Central memory CD4-positive, alpha-beta T cell (primary cell): ENCODE measurements around the gene SEMA6B.

ENCODE experiments used
- DNase-seq: peaks from one replicate; pipeline ENCODE4 v3.0.0; 2022

SEMA6B gene

DNA sequence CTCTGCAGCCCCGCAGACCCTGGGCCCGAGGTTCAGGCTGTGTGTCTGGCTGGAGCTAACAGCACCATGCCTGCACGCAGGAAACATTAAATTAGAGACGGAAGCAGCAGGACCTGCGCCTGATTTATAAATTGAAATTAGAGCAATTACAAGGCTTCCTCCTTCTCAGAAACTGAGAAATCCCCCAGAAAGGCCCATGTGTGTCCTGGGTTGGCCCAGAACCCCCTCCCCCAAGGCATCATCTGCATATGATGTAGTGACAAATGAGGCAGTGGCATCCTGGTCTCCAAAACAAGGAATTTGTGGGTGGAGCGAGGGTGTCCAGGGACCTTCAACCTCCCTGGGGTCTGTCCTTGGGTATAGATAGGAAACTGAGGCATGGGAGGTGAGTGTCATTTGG, 27.2 kb upstream of the SEMA6B start:
- no peak for DNase-seq

GRCh38 chr19:4586245-4586644, 26.8 kb upstream of the SEMA6B start:
- no peak for DNase-seq

- no peak for DNase-seq
Observed at GRCh38 chr19:4585556-4585955, 26.1 kb upstream of the SEMA6B start.

DNA sequence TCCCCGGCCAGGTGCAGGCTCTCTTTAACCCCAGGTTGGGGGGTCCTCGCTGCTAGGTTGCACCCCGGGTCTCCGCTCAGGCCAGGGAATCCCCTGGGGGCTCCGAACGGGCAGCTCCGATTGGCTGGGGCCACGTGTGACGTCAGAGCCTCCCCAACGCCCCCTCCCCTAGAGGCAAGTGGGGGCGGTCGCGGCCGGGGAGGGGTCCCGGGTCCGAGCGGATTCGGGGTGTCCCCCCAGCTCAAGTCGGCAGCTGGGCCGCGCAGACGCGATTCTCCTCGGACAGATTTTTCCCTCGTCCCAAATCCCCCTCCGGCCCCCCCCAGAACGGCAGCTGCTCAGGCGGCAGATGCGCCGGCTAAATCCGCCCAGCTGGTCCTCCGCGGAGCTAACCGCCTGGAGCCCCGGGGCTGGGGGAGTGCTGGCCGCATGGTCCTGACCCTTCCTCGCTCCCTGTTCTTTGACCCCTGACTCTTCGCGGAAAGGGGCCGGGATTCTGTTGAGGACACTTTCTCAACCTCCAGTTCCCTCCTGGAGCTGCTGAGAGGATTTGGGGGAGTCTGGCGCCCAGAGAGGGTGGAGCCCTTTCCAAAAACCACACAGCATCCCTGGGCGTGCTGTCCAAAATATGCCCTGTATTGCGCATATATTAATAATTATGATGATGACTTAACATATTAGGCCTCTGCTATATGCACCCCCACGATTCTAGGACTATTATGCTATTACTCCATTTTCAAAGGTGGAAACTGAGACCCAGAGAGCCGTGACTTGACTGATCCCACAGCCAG, 25.4 kb upstream of the SEMA6B start:
- no peak for DNase-seq

DNA sequence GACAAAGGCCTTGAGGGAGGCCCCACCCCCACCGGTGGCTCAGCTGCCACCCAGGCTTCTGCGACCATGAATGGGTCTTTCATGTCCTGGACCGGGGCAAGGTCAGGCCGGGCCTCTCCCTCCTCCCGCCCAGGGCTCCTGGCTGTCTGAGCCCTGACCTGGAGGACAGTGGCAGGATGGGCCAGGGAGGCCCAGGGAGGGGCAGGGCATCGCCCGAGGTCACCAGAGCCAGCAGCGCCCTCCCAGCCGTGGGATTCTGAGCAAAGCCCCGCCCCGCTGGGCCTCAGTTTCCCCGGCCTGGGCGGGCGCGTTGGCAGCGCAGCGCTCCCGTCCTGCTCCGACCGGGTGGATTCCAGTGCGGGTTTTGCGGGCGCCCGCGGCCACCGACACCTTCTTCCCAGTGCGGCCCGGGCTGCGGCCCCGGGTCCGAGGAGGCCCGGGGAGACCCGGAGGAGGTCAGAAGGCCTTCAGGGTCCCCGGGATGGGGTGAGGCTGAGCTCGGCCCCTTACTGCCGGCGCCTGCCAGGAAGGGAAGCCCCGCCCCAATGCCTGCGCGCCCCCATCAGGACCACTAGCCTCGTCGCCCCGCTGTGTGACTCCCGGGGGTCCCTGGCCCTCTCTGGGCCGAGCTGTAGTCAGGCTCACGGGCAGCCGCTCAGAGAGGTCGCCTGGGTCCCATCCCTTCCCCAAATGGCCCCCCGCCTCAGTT, 24.6 kb upstream of the SEMA6B start:
- DNase-seq = no peak

GRCh38 chr19:4582980-4583842, 23.7 kb upstream of the SEMA6B start:
- no peak for DNase-seq

DNA sequence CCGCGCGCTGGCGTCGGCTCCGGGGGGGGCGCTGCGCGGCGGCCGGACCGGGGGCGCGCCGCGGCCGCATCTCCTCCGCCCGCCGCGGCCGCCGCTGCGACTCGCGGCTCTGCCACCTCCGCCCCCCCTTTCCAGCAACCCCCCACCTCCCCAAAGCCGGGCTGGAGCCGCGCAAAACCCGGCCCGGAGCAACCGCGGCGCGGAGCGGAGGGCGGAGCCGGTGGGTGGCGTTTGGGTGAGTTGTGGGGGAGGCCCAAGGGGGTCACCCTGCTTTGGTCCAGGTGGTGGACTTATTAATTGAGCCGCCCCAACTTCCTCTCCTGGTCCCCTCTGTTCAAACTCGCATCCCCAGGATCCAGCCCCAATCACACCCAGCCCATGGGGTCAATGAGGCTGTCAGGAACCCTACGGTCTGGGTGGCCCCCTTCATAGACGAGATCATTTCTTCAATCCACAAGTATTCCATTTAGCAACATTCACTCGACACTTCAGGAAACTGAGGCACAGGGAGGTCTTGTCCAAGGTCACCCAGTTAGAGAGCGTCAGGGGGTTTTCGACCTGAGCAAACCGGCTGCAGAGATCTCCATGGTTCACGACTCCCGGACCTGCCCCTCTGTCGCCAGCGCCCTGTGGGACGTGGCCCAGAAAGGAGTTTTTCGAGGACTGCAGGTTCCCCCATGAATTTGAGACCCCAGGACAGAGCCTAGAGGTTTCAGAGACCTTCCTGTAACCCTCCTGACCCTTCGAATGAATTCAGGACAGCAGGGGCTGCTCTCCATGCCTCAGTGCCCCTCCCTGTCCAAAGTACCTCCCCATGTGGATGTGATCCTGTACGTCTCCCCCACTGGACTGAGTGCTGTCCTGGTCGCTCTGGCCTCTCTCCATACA, 22.4 kb upstream of the SEMA6B start:
- DNase-seq = no peak

- no peak for DNase-seq
Observed at GRCh38 chr19:4580961-4581665, 21.6 kb upstream of the SEMA6B start.

- no peak for DNase-seq
Observed at GRCh38 chr19:4580021-4580901, 20.8 kb upstream of the SEMA6B start.

GRCh38 chr19:4579389-4579788, 19.9 kb upstream of the SEMA6B start:
- no peak for DNase-seq

- DNase-seq = no peak
Observed at GRCh38 chr19:4578552-4579248, 19.2 kb upstream of the SEMA6B start.

GRCh38 chr19:4577020-4577782, 17.7 kb upstream of the SEMA6B start:
- DNase-seq = no peak

DNA sequence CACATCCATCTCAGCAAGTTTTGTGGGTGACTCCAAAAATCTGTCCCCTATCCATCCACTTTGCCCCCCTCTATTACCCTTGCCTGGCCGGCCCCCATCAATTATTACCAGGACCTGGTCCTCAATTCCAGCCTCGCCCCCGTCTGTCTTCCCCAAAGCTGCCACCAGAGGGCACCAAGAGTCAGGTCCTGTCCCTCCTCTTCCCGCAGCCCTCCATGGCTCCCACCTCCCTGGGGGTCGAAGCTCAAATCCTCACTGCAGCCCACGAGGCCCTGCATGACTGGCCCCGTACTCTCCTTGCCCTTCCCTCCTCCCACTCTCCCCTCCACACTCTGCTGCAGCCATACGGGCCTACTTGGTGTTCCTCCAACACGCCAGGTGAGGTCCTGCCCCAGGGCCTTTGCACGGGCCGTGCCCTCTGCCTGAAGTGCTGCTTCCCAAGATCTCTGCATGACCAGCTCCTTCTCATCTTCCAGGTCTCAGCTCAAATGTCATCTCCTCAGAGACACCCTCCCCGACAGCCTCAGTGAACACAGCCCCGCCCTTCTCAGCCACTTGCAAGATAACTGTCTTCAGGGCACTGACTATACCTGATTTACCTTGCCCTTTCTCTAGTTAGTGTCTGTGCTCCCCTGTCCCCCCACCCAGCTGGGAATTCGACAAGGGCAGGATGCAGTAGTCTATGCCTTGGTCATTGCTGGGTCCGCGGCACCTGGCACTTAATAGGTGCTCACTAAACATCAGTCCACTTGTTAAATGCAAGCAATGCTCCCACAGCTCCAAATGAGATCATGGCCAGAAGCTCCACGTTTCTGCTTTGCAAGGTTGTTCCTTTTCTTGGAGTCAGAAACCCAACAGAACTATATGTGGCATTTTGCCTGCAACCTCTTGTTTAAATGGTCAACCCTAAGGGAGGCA, 16.8 kb upstream of the SEMA6B start:
- DNase-seq = peak; percentile 50

- DNase-seq = no peak
Observed at GRCh38 chr19:4575267-4576015, 16.0 kb upstream of the SEMA6B start.

- no peak for DNase-seq
Observed at GRCh38 chr19:4573682-4574081, 14.2 kb upstream of the SEMA6B start.

GRCh38 chr19:4571305-4571917, 11.9 kb upstream of the SEMA6B start:
- DNase-seq = no peak

DNA sequence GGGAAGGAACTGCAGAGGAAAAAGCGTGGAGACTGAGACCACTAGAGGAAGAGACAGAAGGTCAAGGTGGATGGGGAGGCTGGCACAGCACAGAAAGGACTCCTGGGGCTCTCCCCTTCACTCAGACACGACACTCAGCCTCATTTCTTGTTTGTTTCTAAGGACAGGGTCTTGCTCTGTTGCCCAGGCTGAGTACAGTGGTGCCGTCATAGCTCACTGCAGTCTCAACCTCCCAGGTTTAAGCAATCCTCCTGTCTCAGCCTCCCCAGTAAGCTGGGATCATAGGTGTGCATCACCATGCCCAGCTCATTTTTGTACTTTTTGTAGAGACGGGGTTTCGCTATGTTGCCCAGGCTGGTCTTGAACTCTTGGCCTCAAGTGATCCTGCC, 11.4 kb upstream of the SEMA6B start:
- DNase-seq = no peak
